ENCODE measurements around the gene GNG13. TPM values are rescaled to one million over a fixed set of nuclear protein-coding genes. Genes with fewer than 3 reads are reported as not detected.

GNG13 gene
- total and polyA plus RNA-seq, 8 donors, result not detected

GRCh38 chr16:767743-768235 is 32.7 kb downstream of the GNG13 start:
- H3K27me3 ChIP-seq, result peaks cover 0 to 74% (median 0%) of the 10 kb centered on the region in 3 donors
- TF ChIP-seq CTCF (IDR thresholded peaks at IDR 0.05) (no peak), POLR2A (IDR thresholded peaks at IDR 0.05) (no peak), POLR2AphosphoS5 (IDR thresholded peaks at IDR 0.05) (no peak), EP300 (IDR thresholded peaks at IDR 0.05) (no peak)
- no peaks in the 10 kb centered on the region for H3K9me3 ChIP-seq
- no peaks in the 10 kb centered on the region for H3K36me3 ChIP-seq
- no peak for DNase-seq
- H3K27ac ChIP-seq, result no peak overlapping the region
- intact Hi-C loops (cut with DNase I; ENCODE audit: low total_unique reads), result no loop called here
- H3K4me3 ChIP-seq, result no peak overlapping the region
- no peaks in the 10 kb centered on the region for H3K4me1 ChIP-seq
- 41 to 57% (median 50%) methylated on average over 6 to 24 of the region's 38 CpGs for WGBS, 5 donors

GRCh38 chr16:766820-767640 is 33.5 kb downstream of the GNG13 start:
- TF ChIP-seq POLR2AphosphoS5 (IDR thresholded peaks at IDR 0.05) (no peak), POLR2A (IDR thresholded peaks at IDR 0.05) (no peak), EP300 (IDR thresholded peaks at IDR 0.05) (no peak), CTCF (IDR thresholded peaks at IDR 0.05) (no peak)
- no peak for DNase-seq
- H3K36me3 ChIP-seq, result no peaks in the 10 kb centered on the region
- no peak overlapping the region for H3K4me3 ChIP-seq
- 69 to 91% (median 72%) methylated on average over 16 to 38 of the region's 48 CpGs for WGBS, 5 donors
- no peaks in the 10 kb centered on the region for H3K9me3 ChIP-seq
- H3K4me1 ChIP-seq, result no peaks in the 10 kb centered on the region
- no peak overlapping the region for H3K27ac ChIP-seq
- H3K27me3 ChIP-seq, result peaks cover 0 to 77% (median 3%) of the 10 kb centered on the region in 3 donors
- intact Hi-C loops (cut with DNase I; ENCODE audit: low total_unique reads), result no loop called here

DNA sequence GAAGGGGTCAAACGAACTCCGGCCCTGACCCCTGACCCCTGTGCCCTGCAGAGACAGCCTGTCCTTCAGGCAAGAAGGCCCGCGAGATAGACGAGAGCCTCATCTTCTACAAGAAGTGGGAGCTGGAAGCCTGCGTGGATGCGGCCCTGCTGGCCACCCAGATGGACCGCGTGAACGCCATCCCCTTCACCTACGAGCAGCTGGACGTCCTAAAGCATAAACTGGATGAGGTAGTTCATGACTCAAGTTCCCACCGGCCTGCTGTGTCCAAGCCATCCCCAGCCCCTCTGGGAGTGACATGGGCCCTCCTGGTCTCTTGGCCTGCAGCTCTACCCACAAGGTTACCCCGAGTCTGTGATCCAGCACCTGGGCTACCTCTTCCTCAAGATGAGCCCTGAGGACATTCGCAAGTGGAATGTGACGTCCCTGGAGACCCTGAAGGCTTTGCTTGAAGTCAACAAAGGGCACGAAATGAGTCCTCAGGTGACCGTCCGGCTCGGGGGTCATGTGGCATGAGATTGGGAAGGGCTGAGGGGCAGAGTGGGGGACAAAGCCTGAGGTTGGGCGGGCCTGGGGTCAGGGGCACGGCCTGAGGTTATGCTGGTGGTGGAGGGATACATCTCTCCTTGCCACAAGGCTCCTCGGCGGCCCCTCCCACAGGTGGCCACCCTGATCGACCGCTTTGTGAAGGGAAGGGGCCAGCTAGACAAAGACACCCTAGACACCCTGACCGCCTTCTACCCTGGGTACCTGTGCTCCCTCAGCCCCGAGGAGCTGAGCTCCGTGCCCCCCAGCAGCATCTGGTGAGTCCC is 34.3 kb downstream of the GNG13 start:
- Histone ChIP-seq H3K36me3 (no peaks in the 10 kb centered on the region), H3K27me3 (peaks cover 0 to 78% (median 3%) of the 10 kb centered on the region in 3 donors), H3K4me3 (no peak overlapping the region), H3K27ac (no peak overlapping the region), H3K9me3 (no peaks in the 10 kb centered on the region), H3K4me1 (no peaks in the 10 kb centered on the region)
- intact Hi-C loops (cut with DNase I; ENCODE audit: low total_unique reads), result no loop called here
- no peak for DNase-seq
- TF ChIP-seq POLR2A (IDR thresholded peaks at IDR 0.05), result no peak
- TF ChIP-seq CTCF (IDR thresholded peaks at IDR 0.05), result no peak
- no peak for TF ChIP-seq POLR2AphosphoS5 (IDR thresholded peaks at IDR 0.05)
- TF ChIP-seq EP300 (IDR thresholded peaks at IDR 0.05), result no peak
- WGBS, 5 donors, result 76 to 88% (median 85%) methylated on average over 7 to 29 of the region's 29 CpGs

DNA sequence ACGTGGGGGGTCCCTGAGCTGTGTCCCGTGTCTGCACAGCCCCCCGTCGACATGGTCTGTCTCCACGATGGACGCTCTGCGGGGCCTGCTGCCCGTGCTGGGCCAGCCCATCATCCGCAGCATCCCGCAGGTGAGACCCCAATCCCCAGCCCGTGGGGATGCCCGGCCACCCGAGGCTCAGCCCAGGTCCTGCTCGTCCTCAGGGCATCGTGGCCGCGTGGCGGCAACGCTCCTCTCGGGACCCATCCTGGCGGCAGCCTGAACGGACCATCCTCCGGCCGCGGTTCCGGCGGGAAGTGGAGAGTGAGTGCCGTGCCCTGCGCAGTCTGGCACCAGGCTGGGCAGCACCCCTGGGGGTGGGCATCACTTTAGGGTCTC is 35.1 kb downstream of the GNG13 start:
- H3K9me3 ChIP-seq, result no peaks in the 10 kb centered on the region
- 84 to 93% (median 92%) methylated on average over 19 to 29 of the region's 29 CpGs for WGBS, 5 donors
- intact Hi-C loops (cut with DNase I; ENCODE audit: low total_unique reads), result no loop called here
- no peak overlapping the region for H3K4me3 ChIP-seq
- no peak for DNase-seq
- no peaks in the 10 kb centered on the region for H3K36me3 ChIP-seq
- no peak overlapping the region for H3K27ac ChIP-seq
- TF ChIP-seq CTCF (IDR thresholded peaks at IDR 0.05) (no peak), POLR2A (IDR thresholded peaks at IDR 0.05) (no peak), POLR2AphosphoS5 (IDR thresholded peaks at IDR 0.05) (no peak), EP300 (IDR thresholded peaks at IDR 0.05) (no peak)
- H3K4me1 ChIP-seq, result peaks cover 0 to 2% (median 0%) of the 10 kb centered on the region in 4 donors
- peaks cover 0 to 78% (median 6%) of the 10 kb centered on the region in 3 donors for H3K27me3 ChIP-seq

Measured in stomach (tissue), 9 donors.